T-helper 1 cell treated with Interleukin-12 subunit alpha and Interleukin-12 subunit beta and Interleukin-4 antibody, amounts not matched to agents 30 μg/mL and 1 μg/mL, for 36 hours (primary cell): ENCODE results near the gene LUC7L3.
A peak's percentile ranks its signal among the peaks of the same experiment; 100 is the strongest.
"Not testable (repeated sequence)": the region's sequence is repeated elsewhere in the genome, so short reads cannot be mapped to it uniquely, and the experiment has no call there.

Source experiments
- H3K27ac Mint-ChIP-seq: one replicate; pipeline ENCODE4 v1.8.0; 2021; ENCODE audit warnings: mild to moderate bottlenecking, mixed read lengths
- H3K27me3 Mint-ChIP-seq: one replicate; pipeline ENCODE4 v1.8.0; 2021; ENCODE audit warnings: low read depth, mixed read lengths
- H3K36me3 Mint-ChIP-seq: one replicate; pipeline ENCODE4 v1.8.0; 2021; ENCODE audit warnings: low read depth, mixed read lengths
- H3K4me1 Mint-ChIP-seq: one replicate; pipeline ENCODE4 v1.8.0; 2021; ENCODE audit warnings: low read depth, mixed read lengths
- H3K4me3 Mint-ChIP-seq: one replicate; pipeline ENCODE4 v1.8.0; 2021; ENCODE audit warnings: mild to moderate bottlenecking, moderate library complexity, mixed read lengths
- H3K9me3 Mint-ChIP-seq: one replicate; pipeline ENCODE4 v1.8.0; 2021; ENCODE audit warnings: mixed read lengths

The LUC7L3 gene

DNA sequence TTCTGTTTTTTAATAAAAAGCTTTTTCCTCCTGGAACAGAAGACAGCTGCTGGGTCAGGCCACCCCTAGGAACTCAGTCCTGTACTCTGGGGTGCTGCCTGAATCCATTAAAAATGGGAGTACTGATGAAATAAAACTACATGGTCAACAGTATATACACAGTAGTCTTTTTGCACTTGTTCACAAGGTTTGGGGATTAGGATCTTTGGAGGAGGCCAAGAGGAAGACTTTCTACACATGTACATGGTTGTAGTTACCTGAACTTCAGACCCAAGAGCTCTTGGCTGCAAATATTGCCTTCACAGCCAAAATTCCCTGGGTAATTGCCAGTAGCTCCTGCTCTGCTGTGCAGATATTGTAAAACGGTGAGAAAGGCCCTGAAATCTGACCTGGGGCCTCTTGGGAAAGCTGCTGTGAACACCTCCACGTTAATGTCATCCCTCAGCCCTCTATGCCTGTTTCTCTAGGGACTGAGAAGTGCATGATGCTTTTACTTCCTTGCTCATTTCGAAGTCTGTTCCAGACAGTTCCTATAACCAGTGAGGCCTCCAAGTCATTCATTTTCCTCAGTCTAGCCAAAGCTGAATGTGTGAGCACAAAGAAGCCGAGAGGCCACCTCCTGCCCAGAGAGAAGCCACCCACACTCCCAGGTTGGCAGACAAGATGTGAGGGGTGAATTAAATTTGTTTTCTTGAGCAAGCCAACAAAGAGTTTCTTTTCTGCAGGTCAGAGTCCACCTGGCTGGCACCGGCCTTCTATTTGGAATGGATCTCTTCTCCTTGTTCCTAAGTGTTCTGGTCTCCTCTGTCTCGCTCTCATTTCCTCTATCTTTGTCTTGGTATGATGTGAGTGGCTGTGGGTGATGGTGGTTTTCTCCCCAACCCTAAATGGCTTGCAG is 27.6 kb upstream of the LUC7L3 start:
- Mint-ChIP-seq H3K27me3 (no peaks in the 10 kb centered on the region), H3K4me1 (peaks cover 6% of the 10 kb centered on the region), H3K36me3 (peaks cover 15% of the 10 kb centered on the region), H3K9me3 (no peaks in the 10 kb centered on the region), H3K27ac (no peak overlapping the region), H3K4me3 (no peak overlapping the region)

DNA sequence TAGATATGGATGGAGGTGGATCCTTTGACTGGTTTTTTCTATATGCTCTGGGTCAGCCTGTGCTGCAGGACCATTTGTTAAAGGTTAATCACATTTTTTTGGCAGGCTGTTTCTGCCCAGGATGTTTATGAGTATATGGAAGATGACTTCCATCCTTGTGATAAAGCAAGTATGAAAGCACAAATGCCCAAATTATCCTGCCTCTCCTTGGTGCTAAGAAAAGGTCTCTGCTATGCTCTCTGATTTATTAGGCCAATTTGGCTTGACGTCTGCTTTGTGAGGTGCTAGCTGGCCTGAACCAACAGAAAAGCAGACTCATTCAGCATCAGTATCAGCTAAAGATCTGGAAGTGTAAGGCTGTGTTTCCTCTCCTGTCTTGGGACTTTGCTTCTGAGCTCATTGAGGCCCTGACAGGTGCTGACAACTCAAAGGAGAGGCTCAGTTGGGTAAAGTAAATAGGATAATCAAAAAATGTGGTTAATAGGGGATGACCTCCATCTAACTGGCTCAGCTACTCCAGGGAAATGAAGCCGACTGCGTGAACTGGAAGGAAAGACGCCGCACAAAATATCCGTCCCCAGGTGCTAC is 26.9 kb upstream of the LUC7L3 start:
- Mint-ChIP-seq H3K4me1 (peaks cover 10% of the 10 kb centered on the region), H3K27me3 (no peaks in the 10 kb centered on the region), H3K36me3 (peaks cover 20% of the 10 kb centered on the region), H3K9me3 (no peaks in the 10 kb centered on the region), H3K4me3 (no peak overlapping the region), H3K27ac (no peak overlapping the region)

DNA sequence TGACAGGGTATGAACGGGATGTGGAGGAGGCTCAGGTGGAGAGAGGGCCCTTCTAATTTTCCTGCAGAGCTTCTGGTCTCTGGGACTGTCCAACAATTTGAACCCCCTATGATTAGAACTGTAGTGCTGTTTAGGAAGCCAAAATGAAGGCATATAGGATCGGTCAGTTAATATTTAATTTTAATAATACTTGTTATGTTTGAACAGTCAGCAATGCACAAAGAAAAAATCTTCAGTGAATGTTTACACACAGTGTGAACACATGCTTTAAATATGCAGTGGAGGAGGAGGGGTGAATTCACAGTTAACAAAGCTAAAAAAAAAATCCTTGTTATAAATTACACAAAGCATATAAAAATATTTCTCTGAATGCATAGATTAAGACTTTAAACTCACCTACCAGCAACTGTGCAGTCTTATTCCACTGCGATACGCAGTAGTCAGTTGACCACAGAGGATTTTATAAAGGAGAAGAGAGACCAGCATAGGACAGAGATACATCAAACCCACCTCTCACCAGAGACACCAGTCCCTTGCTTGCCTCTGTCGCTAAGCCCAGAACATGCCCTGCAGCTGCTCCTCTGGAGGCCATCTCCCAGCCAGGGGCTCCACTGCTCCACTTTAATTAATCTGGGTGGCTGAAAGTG is 26.2 kb upstream of the LUC7L3 start:
- Mint-ChIP-seq H3K27me3 (no peaks in the 10 kb centered on the region), H3K4me1 (peaks cover 16% of the 10 kb centered on the region), H3K9me3 (no peaks in the 10 kb centered on the region), H3K36me3 (peaks cover 20% of the 10 kb centered on the region), H3K4me3 (no peak overlapping the region), H3K27ac (no peak overlapping the region)

DNA sequence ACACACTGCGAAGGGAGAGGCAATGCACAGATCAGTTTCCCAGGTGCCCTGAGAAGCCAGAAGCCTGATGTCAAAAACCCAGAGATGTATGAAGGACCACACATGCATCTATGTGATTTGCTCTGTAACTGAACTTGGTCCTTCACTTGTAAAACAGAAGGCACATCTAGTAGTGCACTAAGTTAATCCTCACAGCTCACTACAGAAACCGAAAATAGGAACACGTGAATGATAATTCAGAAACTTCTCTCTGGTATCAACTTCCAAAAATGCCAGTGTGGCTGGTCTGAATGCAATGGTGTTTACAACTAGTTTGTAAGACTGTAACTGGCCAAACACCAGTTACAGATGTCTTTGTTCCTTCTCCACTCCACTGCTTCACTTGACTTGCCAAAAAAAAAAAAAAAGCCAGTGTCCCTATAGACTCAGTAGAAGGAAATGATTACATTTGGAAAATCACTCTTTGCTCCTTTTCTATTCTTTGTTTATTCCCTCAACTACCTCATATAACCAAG is 23.0 kb upstream of the LUC7L3 start:
- Mint-ChIP-seq H3K27ac (no peak overlapping the region), H3K4me1 (peaks cover 20% of the 10 kb centered on the region), H3K27me3 (no peaks in the 10 kb centered on the region), H3K36me3 (peaks cover 35% of the 10 kb centered on the region), H3K4me3 (no peak overlapping the region), H3K9me3 (no peaks in the 10 kb centered on the region)

DNA sequence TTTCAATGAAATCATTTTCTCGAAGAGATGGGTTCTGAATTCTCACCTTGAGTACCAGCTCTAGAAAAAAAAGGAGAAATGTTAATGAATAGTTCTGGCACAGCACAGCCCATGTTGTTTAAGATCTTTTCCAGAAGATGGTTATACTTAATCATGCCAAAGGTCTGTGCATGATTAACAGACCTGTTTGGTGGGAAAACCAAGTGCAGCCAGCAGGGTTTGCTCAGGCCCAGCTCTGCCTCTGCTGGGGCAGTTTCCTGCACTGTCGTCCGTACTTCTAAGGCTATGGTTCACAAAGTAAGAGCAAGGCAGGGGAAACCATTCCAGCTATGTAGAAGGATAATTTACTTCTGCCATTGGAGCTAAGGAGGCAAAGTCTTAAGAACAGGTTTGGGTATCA is 22.3 kb upstream of the LUC7L3 start:
- no peaks in the 10 kb centered on the region for H3K9me3 Mint-ChIP-seq
- no peaks in the 10 kb centered on the region for H3K27me3 Mint-ChIP-seq
- peaks cover 21% of the 10 kb centered on the region for H3K4me1 Mint-ChIP-seq
- no peak overlapping the region for H3K27ac Mint-ChIP-seq
- H3K4me3 Mint-ChIP-seq: no peak overlapping the region
- peaks cover 37% of the 10 kb centered on the region for H3K36me3 Mint-ChIP-seq

DNA sequence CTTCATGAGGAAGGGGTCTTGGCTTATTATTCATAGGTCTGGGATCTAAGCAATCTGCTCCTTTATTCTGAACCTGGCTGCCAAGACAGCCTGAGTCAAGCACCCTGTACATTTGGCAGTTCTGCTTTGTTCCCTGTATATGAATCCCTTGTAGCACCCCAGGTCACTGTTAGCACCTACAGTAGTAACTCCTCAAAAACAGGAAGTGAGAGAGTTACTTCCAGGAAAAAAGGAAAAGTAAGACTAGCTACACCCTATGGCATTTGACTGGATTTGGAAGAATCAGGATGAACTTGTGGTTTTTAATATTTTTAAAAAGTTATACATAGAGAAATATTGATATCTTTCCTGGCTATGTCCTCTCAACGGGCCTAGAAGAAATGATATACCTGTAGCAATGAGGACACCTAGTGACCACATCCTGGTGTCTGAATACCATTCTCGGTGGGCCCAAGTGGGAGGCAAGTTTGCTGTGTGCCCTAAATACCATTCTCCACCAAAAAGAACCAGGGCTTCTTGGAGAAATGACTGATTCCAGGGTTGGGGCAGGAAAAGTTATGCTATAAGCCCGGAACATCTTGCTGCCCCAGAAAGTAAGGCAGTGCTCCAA is 21.6 kb upstream of the LUC7L3 start:
- no peaks in the 10 kb centered on the region for H3K9me3 Mint-ChIP-seq
- H3K27me3 Mint-ChIP-seq: no peaks in the 10 kb centered on the region
- H3K4me3 Mint-ChIP-seq: no peak overlapping the region
- H3K4me1 Mint-ChIP-seq: peaks cover 21% of the 10 kb centered on the region
- peaks cover 37% of the 10 kb centered on the region for H3K36me3 Mint-ChIP-seq
- H3K27ac Mint-ChIP-seq: no peak overlapping the region

DNA sequence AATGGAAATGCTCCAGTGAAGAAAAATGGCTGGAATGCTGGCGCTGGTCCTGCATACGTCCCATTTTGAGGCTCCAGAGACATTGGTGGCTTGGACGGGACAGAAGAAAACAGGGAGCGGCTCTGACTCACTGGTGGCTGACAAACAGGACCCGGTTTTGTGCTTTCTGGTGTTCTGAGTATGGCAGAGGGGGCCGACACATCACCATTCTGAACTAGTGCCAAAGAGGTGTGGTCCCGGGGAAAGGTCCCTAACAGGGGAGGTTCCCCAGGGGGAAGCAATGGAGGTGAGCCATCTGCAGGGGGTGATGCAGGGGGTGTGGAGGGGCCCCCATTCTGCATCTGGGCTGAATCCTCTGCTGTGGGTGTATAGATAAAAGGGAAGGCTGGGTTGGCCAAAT is 20.0 kb upstream of the LUC7L3 start:
- Mint-ChIP-seq H3K27ac (no peak overlapping the region), H3K4me3 (no peak overlapping the region), H3K4me1 (peaks cover 30% of the 10 kb centered on the region), H3K27me3 (no peaks in the 10 kb centered on the region), H3K9me3 (no peaks in the 10 kb centered on the region), H3K36me3 (peaks cover 43% of the 10 kb centered on the region)

DNA sequence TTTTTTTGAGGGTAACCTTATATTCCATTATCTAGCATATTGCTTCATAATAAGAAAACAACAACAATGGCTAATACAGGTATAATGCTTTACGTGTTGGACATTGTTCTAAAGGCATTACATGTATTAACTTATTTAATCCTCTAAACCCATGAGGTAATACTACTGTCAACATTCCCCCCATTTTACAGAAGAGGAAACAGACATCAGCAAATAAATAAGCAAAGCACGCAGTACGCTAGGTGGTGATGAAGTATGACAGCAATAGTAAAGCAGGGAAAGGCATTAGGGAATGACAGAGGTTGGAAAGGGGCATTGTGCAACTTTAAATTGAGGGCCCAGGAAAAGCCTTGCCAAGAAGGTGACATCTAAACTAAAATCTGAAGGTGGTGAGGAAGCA is 16.2 kb upstream of the LUC7L3 start:
- H3K9me3 Mint-ChIP-seq: no peaks in the 10 kb centered on the region
- H3K4me3 Mint-ChIP-seq: no peak overlapping the region
- H3K36me3 Mint-ChIP-seq: peaks cover 27% of the 10 kb centered on the region
- no peak overlapping the region for H3K27ac Mint-ChIP-seq
- H3K27me3 Mint-ChIP-seq: no peaks in the 10 kb centered on the region
- peaks cover 20% of the 10 kb centered on the region for H3K4me1 Mint-ChIP-seq

DNA sequence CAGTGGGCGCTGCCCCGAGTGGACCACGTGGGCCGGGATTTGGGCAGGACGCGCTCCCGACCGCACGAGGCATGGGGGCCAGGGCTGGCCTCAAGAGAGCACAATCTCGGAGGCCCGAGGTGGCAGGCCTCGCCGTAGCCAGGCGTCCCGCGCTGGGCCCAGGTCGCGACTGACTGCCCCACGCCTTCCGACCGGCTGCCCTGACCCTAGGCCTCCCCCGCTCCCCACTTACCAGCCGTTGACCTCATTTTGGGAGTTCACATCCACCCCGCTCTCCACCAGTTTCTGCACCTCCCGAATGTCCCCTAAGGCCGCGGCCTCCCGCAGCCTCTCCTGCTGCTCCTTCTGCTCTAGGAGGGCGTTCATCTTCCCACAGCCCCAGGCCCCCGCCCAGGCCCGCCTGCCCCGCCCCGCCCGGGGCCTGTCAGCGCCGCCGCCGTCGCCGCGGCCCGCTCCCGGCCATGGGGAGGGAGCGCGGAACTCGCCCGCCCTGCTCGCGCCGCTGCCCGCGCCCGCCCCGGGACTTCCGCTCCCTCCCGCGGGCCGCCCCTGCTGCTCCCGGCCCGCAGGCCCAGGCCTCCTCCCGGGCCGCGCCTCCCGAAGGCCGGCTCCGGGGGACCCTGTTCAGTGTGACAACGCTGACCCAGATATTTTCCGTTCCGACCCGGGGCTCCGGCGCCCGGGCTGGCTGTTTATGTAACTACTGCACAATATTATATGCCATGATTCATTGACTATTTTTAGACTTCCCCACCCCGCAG is 11.9 kb upstream of the LUC7L3 start, which contains the start of gene ANKRD40:
Gene ANKRD40, minus strand, starts transcription at position 626 of the 761 bp plus-strand sequence. Its CDS starts 260 bp downstream, at position 366.
- Mint-ChIP-seq H3K27ac (peak within 1 kb of the TSS; percentile 96), H3K36me3 (peaks cover 11% of the 10 kb centered on the region), H3K4me3 (peak within 1 kb of the TSS; percentile 96), H3K4me1 (peaks cover 24% of the 10 kb centered on the region), H3K27me3 (peaks cover 6% of the 10 kb centered on the region), H3K9me3 (no peaks in the 10 kb centered on the region)

DNA sequence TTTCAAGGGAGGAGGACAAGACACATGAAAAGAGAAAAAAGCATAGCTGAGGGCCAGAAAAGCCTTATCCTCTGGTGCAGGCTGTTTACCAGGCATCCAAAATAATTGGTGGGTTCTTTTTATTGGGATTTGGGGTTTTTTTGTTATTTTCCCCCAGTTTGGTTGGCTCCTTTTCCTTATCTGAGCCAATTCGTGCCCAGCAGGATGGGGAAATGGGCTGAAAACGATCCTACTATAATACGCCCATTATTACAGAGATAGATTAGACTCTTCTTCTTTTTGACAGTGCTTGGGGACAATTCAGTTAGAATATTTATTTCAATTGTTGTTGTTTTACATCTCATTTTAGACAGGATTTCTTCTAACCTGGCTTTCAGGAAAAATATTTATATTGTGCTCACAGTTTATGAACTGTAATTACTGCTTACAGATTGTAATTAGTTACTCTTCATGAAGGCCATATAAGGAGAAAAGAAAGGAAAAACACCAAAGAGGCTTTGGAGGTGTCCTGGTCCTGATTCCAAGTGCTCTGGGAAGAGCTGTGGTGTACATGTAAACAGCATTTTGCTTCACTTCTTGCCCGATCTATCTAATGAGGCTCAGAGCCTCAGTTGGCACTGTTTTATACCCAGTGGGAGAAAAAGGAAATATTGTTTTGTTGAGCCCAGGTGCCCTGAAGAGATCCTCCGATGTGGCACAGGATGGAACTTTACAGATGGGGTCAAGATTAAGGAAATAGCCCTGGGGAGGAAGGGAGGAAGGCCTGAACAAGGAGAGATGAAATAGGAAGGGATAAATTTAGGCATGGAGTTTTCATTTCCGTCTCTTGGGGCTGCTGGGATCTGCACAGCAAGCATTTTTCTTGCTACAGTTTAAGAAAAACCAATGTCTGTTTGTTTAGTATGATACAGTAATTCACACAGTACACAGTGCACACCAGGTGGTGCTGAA is 11.1 kb upstream of the LUC7L3 start:
- H3K9me3 Mint-ChIP-seq: no peaks in the 10 kb centered on the region
- H3K4me3 Mint-ChIP-seq: peak overlapping the region; percentile 85
- H3K36me3 Mint-ChIP-seq: peaks cover 9% of the 10 kb centered on the region
- peak overlapping the region; percentile 96 for H3K27ac Mint-ChIP-seq
- peaks cover 9% of the 10 kb centered on the region for H3K27me3 Mint-ChIP-seq
- peaks cover 22% of the 10 kb centered on the region for H3K4me1 Mint-ChIP-seq

DNA sequence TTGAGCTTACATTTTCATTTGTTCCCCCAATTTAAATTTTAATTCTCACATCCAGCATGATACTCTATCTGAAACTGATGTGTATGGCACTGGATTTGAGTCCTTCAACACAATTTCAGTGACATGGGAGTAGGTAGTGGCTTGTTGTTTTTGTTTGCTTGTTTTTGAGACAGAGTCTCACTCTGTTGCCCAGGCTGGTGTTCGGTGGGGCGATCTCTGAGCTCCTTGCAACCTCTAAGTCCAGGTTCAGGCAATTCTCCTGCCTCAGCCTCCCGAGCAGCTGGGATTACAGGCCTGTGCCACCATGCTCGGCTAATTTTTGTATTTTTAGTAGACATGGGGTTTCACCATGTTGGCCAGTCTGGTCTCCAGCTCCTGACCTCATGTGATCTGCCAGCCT is 10.3 kb upstream of the LUC7L3 start:
- peaks cover 15% of the 10 kb centered on the region for H3K27me3 Mint-ChIP-seq
- peak overlapping the region; percentile 85 for H3K4me3 Mint-ChIP-seq
- H3K36me3 Mint-ChIP-seq, H3K9me3 Mint-ChIP-seq: not testable (repeated sequence)
- peaks cover 15% of the 10 kb centered on the region for H3K4me1 Mint-ChIP-seq
- peak overlapping the region; percentile 96 for H3K27ac Mint-ChIP-seq

DNA sequence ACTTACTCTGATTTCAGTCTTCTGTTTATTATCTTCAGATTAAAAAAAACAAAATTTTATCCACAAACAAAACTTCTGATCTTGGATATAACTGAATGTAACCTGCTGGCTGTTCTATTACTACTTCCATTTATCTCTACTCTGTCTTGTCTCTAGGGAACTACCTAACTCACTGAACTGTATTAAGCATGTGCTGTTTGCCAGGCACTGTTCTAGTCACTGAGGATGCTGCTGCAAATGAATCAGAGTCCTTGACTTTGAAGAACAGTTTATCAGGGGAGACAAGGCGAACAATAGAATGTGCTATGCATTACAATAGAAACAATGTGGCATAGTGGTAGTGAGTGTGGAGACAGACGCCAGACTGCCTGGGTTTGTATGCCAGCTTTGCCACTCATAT is 9.4 kb upstream of the LUC7L3 start:
- H3K9me3 Mint-ChIP-seq: no peaks in the 10 kb centered on the region
- peaks cover 15% of the 10 kb centered on the region for H3K27me3 Mint-ChIP-seq
- no peak overlapping the region for H3K4me3 Mint-ChIP-seq
- peaks cover 2% of the 10 kb centered on the region for H3K36me3 Mint-ChIP-seq
- peaks cover 15% of the 10 kb centered on the region for H3K4me1 Mint-ChIP-seq
- peak overlapping the region; percentile 68 for H3K27ac Mint-ChIP-seq

DNA sequence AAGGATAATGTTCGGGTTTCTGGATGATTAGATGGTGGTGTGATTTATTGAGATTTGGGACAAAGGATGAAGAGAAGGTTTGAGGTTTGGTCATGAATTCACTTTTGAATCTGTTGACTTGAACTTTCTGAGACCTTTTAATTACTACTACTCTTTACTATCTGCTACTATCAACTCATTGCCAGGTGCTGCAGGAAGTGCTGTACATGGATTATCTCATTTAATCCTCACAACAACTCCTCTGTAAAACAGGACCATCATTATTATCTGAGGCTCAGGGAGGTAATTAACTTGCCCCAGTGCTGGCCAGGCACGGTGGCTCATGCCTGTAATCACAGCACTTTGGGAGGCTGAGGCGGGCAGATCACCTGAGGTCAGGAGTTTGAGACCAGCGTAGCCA is 8.8 kb upstream of the LUC7L3 start:
- Mint-ChIP-seq H3K4me1 (peaks cover 12% of the 10 kb centered on the region), H3K27ac (no peak overlapping the region), H3K9me3 (no peaks in the 10 kb centered on the region)

More for the DNA sequence above, 8.8 kb upstream of the LUC7L3 start:
- Mint-ChIP-seq H3K4me3 (no peak overlapping the region), H3K27me3 (peaks cover 15% of the 10 kb centered on the region), H3K36me3 (no peaks in the 10 kb centered on the region)
